SK-N-DZ (cell line): ENCODE results near the gene NPB.

ENCODE experiments used
- DNase-seq: peaks from one replicate; pipeline ENCODE4 v3.0.0-alpha.2; 2015; ENCODE audit warnings: low spot score

NPB gene

DNA sequence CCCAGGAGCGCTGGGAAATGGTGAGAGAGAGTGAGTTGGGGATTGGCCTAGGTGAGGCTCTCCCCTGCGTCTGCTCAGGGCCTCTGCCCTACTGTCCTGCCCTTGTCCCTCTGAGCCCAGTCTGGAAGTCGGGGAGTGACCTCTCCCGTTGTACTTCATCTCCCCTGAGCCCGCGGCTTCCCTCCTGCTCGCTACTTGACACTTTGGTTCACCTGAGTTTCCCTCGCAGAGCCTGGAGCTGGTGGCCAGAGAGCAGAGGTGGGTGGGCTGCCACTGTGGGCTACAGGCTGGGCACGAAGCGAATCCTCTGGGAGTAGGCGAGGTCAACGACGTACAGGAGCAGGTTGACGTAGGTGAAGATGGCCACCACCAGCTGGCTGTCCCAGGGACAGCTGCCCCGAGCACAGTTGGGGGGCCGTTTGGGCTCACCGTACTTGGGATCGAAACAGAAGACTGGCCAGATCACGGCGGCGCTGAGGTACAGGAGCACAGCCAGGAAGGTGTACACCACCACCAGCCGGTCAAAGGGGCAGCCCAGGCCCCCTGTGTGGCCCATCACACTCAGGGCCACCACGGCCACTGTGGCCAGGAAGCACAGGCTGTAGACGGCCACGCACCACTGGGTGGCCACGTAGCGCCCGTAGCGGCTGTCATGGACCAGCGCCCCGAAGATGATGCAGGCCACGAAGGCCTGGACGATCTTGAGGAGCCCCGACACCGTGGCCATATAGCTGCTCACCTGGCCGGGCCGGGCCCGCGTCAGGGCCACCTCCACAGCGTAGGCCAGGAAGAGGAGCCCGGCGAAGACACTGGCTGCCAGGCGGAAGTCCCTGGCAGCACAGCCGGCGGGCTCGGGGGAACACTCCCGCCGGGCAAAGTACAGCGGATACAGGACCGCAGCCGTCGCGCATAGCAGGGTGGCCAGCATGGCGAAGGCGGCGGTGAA lies 38.8 kb downstream of the NPB start:
- DNase-seq: no peak

DNA sequence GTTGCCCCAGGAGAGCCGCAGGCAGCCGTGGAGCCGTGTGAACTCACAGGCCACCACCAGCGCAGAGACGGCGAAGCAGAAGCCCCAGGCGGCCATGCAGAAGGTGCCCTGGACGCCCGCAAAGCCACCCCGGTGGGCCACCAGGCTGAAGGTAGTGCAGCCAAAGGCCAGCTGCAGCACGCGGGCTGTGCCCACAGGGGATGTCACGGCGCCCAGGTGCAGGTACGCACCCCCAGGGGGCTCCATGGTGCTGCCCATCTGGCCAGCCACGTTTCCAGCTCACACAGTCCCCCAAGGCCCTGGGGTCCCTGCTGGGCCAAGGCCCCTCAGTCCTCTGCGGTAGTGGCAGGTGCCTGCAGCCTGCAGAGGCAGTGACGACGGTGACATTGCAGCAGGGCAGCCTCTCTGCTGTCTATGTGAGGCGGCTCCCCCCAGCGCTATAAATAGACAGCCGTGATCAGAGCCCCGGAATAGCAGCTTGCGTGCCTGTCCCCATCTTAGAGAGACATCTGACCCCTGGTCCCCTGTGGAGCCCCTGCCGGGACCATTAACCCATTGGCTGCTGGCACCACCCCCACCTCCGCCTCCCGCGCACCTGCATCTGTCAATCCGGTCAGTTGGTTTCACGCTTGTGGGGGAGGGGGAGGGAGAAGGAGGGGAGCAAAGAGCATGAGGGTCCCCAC lies 39.6 kb downstream of the NPB start:
- no peak for DNase-seq

DNA sequence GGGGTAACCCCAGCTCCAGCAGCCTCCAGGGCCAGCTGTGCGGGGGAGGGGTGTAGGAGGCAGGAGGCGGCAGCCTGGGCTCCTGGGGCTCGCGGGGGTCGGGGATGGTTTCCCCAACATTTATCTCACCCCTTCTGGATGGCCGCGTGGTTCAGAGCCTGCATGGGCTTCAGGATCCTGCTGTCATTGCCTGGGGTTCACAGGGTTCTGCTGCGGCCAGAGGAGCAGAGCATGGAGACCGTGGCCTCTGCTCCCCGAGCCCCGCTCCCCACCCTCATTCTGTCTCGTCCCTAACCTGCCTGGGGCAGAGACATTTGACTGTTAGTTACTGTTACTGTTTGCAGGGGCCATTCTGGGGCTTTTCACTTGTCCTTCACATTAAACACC lies 40.1 kb downstream of the NPB start:
- no peak for DNase-seq

DNA sequence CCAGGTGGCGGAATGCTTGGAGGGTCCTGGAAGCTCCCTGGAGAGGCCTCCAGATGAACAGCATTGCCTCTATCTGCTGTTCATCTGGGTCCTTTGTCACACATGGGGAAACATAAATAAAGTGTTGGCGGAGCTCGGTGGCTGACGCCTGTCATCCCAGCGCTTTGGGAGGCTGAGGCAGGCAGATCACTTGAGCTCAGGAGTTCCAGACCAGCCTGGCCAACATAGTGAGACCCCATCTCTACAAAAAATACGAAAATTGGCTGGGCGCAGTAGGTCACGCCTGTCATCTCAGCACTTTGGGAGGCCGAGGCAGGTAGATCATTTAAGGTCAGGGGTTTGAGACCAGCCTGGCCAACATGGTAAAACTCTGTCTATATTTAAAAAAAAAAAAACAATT lies 42.8 kb downstream of the NPB start:
- DNase-seq: no peak

DNA sequence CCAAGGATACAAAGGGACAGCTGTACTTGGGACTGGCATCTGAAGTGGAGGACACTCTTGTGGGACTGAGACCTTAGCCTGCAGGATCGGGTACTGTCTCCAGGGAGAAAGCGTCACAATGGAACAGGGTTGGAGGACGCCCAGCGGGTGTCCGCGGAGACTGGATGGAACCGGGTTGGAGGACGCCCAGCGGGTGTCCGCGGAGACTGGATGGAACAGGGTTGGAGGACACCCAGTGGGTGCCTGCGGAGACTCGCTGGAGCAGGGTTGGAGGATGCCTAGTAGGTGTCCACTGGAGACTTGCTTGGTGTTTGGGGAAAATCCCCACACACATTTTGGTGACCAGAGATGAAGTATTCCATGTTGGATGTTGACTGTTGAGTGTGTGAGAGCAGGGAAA lies 45.2 kb downstream of the NPB start, which contains the start of gene MYADML2:
Gene MYADML2 (minus strand): TSS at position 45 of the 400 bp plus-strand sequence. CDS start 5,492 bp downstream, outside the sequence.
- DNase-seq: no peak

DNA sequence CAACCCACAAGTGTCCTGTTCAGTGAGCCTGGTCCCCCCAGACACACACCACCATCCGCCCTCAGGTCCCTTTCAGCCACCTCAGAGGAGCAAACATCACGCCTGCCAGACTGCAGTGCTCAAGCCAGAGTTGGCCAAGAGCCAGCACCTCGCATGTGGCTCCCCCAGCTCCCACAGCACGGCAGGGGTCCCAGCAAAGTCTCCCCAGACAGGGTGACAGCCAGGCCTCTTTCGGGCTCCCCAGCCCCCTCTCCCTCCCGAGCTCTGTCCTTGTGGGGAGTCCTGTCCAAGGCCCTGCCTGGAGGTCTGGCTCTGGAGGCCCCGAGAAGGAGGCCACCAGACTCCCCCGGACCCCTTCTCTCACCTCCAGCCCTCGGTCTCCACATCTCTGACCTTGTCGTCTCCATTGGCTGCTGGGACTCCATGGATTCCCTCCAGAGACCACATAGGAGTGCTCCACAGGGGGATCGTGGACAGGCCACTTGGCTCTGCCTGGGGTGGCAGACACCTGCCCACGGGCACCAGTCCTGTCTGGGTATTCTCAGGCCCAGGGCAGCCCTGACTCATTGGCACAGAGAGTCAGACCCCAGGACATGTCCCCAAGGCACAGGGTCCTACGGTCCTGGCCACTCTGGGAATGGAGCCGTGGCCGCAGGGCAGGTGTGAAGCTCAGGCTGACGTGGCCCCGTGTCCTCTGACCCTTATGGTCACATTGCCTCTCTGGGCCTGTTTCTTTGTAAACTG lies 46.8 kb downstream of the NPB start:
- DNase-seq: no peak

DNA sequence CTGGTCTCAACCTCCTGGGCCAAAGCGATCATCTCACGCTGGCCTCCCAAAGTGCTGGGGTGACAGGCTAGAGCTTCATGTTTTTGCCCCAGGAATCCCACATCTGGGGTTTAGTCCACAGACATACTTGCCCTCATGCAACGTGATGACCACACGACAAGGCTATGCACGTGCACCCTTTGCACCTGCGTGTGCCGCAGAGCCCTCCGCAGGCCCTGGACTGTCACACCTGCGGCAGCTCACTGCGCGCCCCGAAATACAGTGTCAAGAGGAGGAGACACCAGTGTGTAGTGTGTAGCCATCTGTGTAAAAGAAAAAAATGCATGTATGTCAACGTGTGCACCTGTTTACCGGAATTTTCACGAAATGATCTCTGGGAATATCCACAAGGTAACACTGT lies 48.5 kb downstream of the NPB start:
- no peak for DNase-seq

DNA sequence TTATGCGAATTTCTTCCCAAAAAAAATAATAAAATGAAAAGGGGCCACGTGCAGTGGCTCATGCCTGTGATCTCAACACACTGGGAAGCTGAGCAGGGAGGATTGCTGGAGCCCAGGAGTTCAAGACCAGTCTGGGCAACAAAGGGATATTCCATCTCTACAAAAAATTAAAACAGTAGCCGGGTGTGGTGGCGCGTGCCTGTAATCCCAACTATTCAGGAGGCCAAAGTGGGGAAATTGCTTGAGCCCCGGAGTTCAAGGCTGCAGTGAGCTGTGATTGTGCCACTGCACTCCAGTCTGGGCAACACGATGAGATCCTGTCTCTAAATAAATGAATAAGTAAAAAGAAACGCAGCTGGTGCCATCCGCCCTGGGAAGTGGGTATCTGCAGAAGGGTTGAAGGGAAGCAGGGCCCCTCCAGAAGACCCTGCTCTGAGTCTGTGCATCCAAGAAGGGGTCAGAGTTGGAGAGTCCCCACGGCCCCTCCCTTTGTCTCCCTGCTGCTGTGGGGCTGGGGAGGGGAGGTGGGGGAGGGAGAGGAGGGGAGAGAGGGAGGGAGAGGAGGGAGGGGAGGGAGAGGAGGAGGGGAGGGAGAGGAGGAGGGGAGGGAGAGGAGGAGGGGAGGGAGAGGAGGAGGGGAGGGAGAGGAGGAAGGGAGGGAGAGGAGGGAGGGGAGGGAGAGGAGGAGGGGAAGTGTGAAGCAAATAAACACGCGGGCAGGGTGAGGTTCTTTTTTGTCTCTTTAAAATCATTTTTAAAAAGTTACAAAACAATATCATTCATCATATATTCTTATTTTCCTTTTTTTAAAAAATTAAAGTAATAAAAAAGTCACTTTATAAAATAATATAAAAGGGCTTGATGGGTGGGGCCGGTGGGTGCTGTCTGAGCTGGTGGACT lies 50.0 kb downstream of the NPB start:
- no peak for DNase-seq
